Stimulated activated CD4-positive, alpha-beta T cell treated with anti-CD3 and anti-CD28 coated beads, Interleukin-4, amount 100 ng/mL, for 1 hour (primary cell): ENCODE measurements around the gene UBQLN4.

Source experiments
- DNase-seq: peaks from one replicate; pipeline ENCODE4 v3.0.0-alpha.2; 2020

UBQLN4 gene

GRCh38 chr1:156009404-156009803 lies 44.2 kb downstream of the UBQLN4 start:
- no peak for DNase-seq

GRCh38 chr1:156006666-156007376 lies 46.8 kb downstream of the UBQLN4 start:
- DNase-seq = no peak

GRCh38 chr1:156004843-156005584 lies 48.6 kb downstream of the UBQLN4 start:
- DNase-seq = no peak

GRCh38 chr1:156003923-156004188 lies 49.7 kb downstream of the UBQLN4 start:
- DNase-seq = no peak

GRCh38 chr1:156002188-156002911 lies 51.2 kb downstream of the UBQLN4 start:
- no peak for DNase-seq

- no peak for DNase-seq
These were observed 51.9 kb downstream of the UBQLN4 start for GRCh38 chr1:156001662-156002171.

GRCh38 chr1:156001021-156001661 lies 52.5 kb downstream of the UBQLN4 start:
- DNase-seq = no peak

- DNase-seq = no peak
These were observed 53.6 kb downstream of the UBQLN4 start for GRCh38 chr1:155999964-156000363.

GRCh38 chr1:155996166-155996565 lies 57.4 kb downstream of the UBQLN4 start:
- no peak for DNase-seq

GRCh38 chr1:155993595-155993994 lies 60.0 kb downstream of the UBQLN4 start:
- no peak for DNase-seq

GRCh38 chr1:155990005-155990739 lies 63.4 kb downstream of the UBQLN4 start:
- no peak for DNase-seq

- peak; percentile 74 for DNase-seq
These were observed 64.2 kb downstream of the UBQLN4 start for GRCh38 chr1:155989242-155990004.
